HepG2 (cell line): ENCODE data around the gene FXYD6. TPM values are rescaled to one million over a fixed set of nuclear protein-coding genes. Genes with fewer than 3 reads are reported as not detected.

Source experiments
- BCLAF1 ChIP-seq: fragments of 450-650 bp; IDR thresholded peaks from 2 replicates; pipeline ENCODE4 v1.6.1; 2017; ENCODE audit warnings: mild to moderate bottlenecking
- BHLHE40 ChIP-seq: IDR thresholded peaks from 2 replicates; pipeline ENCODE4 v1.6.1; 2011; ENCODE audit warnings: low read length, improper control_type of control experiment
- BRD4 ChIP-seq: sonication (generic); formaldehyde crosslinking; IDR thresholded peaks from 2 replicates; pipeline ENCODE4 v1.4.0; 2020; ENCODE audit warnings: missing genetic modification reagents
- KIAA2018 ChIP-seq: sonication (generic); formaldehyde crosslinking; IDR thresholded peaks from 2 replicates; pipeline ENCODE4 v1.5.0; 2020; ENCODE audit warnings: mild to moderate bottlenecking, missing genetic modification reagents, borderline replicate concordance
- SOX13 ChIP-seq, 3 experiments: fragments of 450-650 bp in 1 of 3; sonication (generic) in 1 of 3; formaldehyde crosslinking in 1 of 3; IDR thresholded peaks in 2 of 3; conservative IDR thresholded peaks in 1 of 3; 2 replicates each; pipeline versions ENCODE4 v1.5.0 to v1.6.1; 2016 to 2020; ENCODE audit warnings: antibody characterized with exemption in 1 of 3, mild to moderate bottlenecking in 1 of 3, missing compliant biosample characterization in 1 of 3, missing genetic modification reagents in 1 of 3, moderate library complexity in 1 of 3
- ZNF781 ChIP-seq: sonication (generic); formaldehyde crosslinking; IDR thresholded peaks from 2 replicates; pipeline ENCODE4 v1.5.1; 2020; ENCODE audit warnings: borderline replicate concordance, mild to moderate bottlenecking, missing genetic modification reagents; ENCODE audit errors: not compliant biosample characterization
- ZNF800 ChIP-seq: sonication (generic); formaldehyde crosslinking; IDR thresholded peaks from 2 replicates; pipeline ENCODE4 v1.4.0; 2020; ENCODE audit warnings: missing genetic modification reagents
- polyA plus RNA-seq, 8 experiments: library from polyadenylated mRNA; depleted of rRNA in 3 of 8; stranded (reverse) in 7 of 8; unstranded in 1 of 8; fragments of >200 nt; fragmentation: Illumina TruSeq in 4 of 8; extraction: Trizol in 4 of 8; gene quantifications; 2 replicates each; pipeline versions ENCODE4 v1.2.1 to v1.2.3, GENCODE V29; 2011 to 2016; ENCODE audit warnings: low read depth in 4 of 8, missing spikeins in 1 of 8, mixed read lengths in 1 of 8; ENCODE audit not compliant: insufficient read depth in 1 of 8
- total RNA-seq, 5 experiments: library from RNA; depleted of rRNA; stranded (reverse); fragments of >200 nt; fragmentation: Illumina TruSeq; extraction: Trizol; gene quantifications; 2 replicates each; pipeline ENCODE4 v1.2.3, GENCODE V29; 2016; ENCODE audit warnings: low read depth in 1 of 5
- TF ChIP-seq, protein P1 (sequence below), 2 experiments: sonication (generic) in 1 of 2; formaldehyde crosslinking in 1 of 2; IDR thresholded peaks; 2 replicates each; pipeline versions ENCODE4 v1.4.0 to v1.6.1; 2016 to 2020; ENCODE audit warnings: borderline replicate concordance in 1 of 2, low read depth in 1 of 2, mild to moderate bottlenecking in 1 of 2, missing genetic modification reagents in 1 of 2

FXYD6 gene
- total and polyA plus RNA-seq, 2 of the 13 experiments (the other 11 are each of a cell fraction or from before 2014, with no cell fraction given), result not detected

- TF ChIP-seq SOX13 (IDR thresholded peaks at IDR 0.05) (no peak), SOX13 (CRISPR knock-in tag; conservative IDR thresholded peaks at IDR 0.05 in 1 of 2, IDR thresholded peaks at IDR 0.05 in 1 of 2) (no peak), BCLAF1 (no peak), ZNF781 (CRISPR knock-in tag) (no peak), BRD4 (0 out of 2 replicates have a peak, but pooled peaks have one; percentile 37), ZNF800 (CRISPR knock-in tag) (peak; percentile 56; the same call in 1 of the 2 replicates), BHLHE40 (no peak), KIAA2018 (CRISPR knock-in tag) (no peak)
- TF ChIP-seq, protein P1, sequence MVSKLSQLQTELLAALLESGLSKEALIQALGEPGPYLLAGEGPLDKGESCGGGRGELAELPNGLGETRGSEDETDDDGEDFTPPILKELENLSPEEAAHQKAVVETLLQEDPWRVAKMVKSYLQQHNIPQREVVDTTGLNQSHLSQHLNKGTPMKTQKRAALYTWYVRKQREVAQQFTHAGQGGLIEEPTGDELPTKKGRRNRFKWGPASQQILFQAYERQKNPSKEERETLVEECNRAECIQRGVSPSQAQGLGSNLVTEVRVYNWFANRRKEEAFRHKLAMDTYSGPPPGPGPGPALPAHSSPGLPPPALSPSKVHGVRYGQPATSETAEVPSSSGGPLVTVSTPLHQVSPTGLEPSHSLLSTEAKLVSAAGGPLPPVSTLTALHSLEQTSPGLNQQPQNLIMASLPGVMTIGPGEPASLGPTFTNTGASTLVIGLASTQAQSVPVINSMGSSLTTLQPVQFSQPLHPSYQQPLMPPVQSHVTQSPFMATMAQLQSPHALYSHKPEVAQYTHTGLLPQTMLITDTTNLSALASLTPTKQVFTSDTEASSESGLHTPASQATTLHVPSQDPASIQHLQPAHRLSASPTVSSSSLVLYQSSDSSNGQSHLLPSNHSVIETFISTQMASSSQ (IDR thresholded peaks at IDR 0.05; ENCODE audit: low read depth), result no peak
- TF ChIP-seq, protein P1 (CRISPR knock-in tag; IDR thresholded peaks at IDR 0.05; ENCODE audit: borderline replicate concordance), result no peak
Observed at GRCh38 chr11:117816151-117816741, 60.2 kb downstream of the FXYD6 start (continued).
